Parathyroid adenoma (tissue), 2 donors: ENCODE results near the gene CHD3.
"Not testable (repeated sequence)": the region's sequence is repeated elsewhere in the genome, so short reads cannot be mapped to it uniquely, and the experiment has no call there.

Source experiments
- H2AFZ ChIP-seq: fragments of 300-600 bp; sonication (generic); one replicate; pipeline ENCODE4 v1.7.0; 2017; ENCODE audit warnings: antibody characterized with exemption, mild to moderate bottlenecking
- H3K27ac ChIP-seq: fragments of 300-600 bp; sonication (generic); one replicate; pipeline ENCODE4 v1.7.0; 2017
- H3K27me3 ChIP-seq: fragments of 300-600 bp; sonication (generic); one replicate; pipeline ENCODE4 v1.7.0; 2017; ENCODE audit warnings: low read length; ENCODE audit not compliant: control insufficient read depth, insufficient read depth
- H3K36me3 ChIP-seq: fragments of 300-600 bp; sonication (generic); one replicate; pipeline ENCODE4 v1.7.0; 2017; ENCODE audit warnings: low read length; ENCODE audit not compliant: control insufficient read depth, insufficient read depth
- H3K4me1 ChIP-seq: fragments of 300-600 bp; sonication (generic); one replicate; pipeline ENCODE4 v1.7.0; 2017; ENCODE audit warnings: control low read depth
- H3K4me2 ChIP-seq: fragments of 300-600 bp; sonication (generic); one replicate; pipeline ENCODE4 v1.7.0; 2017; ENCODE audit warnings: low read length
- H3K4me3 ChIP-seq: fragments of 300-600 bp; sonication (generic); one replicate; pipeline ENCODE4 v1.7.0; 2017; ENCODE audit warnings: low read depth, low read length
- H3K79me2 ChIP-seq: fragments of 300-600 bp; sonication (generic); one replicate; pipeline ENCODE4 v1.7.0; 2017; ENCODE audit warnings: control low read depth
- H3K9ac ChIP-seq: fragments of 300-600 bp; sonication (generic); one replicate; pipeline ENCODE4 v1.7.0; 2017; ENCODE audit warnings: mild to moderate bottlenecking
- H3K9me3 ChIP-seq: fragments of 300-600 bp; sonication (generic); one replicate; pipeline ENCODE4 v1.7.0; 2017; ENCODE audit warnings: low read length; ENCODE audit not compliant: control insufficient read depth
- CTCF ChIP-seq: fragments of 300-600 bp; sonication (generic); IDR thresholded peaks from one replicate; pipeline ENCODE4 v1.7.0; 2017; ENCODE audit warnings: antibody characterized with exemption, mild to moderate bottlenecking
- donor health status: primary hyperparathyroidism.

CHD3 gene

GRCh38 chr17:7951143-7951792, 62.7 kb downstream of the CHD3 start:
- H3K9ac ChIP-seq: no peak overlapping the region
- no peaks in the 10 kb centered on the region for H3K9me3 ChIP-seq
- H3K27me3 ChIP-seq: no peaks in the 10 kb centered on the region
- H3K79me2 ChIP-seq: no peaks in the 10 kb centered on the region
- H3K4me2 ChIP-seq: no peak overlapping the region
- H2AFZ ChIP-seq: no peak overlapping the region
- no peaks in the 10 kb centered on the region for H3K36me3 ChIP-seq
- no peak overlapping the region for H3K4me3 ChIP-seq
- no peak overlapping the region for H3K27ac ChIP-seq
- TF ChIP-seq CTCF: no peak
- H3K4me1 ChIP-seq: no peaks in the 10 kb centered on the region

GRCh38 chr17:7953266-7953665, 64.7 kb downstream of the CHD3 start:
- not testable (repeated sequence) for H2AFZ ChIP-seq, H3K79me2 ChIP-seq, H3K9ac ChIP-seq, H3K27me3 ChIP-seq, H3K4me2 ChIP-seq, H3K4me1 ChIP-seq, H3K27ac ChIP-seq, H3K36me3 ChIP-seq, H3K9me3 ChIP-seq, H3K4me3 ChIP-seq

- no peak overlapping the region for H3K9ac ChIP-seq
- no peaks in the 10 kb centered on the region for H3K79me2 ChIP-seq
- H3K4me2 ChIP-seq: no peak overlapping the region
- no peak overlapping the region for H2AFZ ChIP-seq
- H3K4me3 ChIP-seq: no peak overlapping the region
- no peaks in the 10 kb centered on the region for H3K9me3 ChIP-seq
- H3K36me3 ChIP-seq: no peaks in the 10 kb centered on the region
- TF ChIP-seq CTCF: no peak
- no peak overlapping the region for H3K27ac ChIP-seq
- H3K27me3 ChIP-seq: no peaks in the 10 kb centered on the region
- no peaks in the 10 kb centered on the region for H3K4me1 ChIP-seq
These were observed 67.0 kb downstream of the CHD3 start for GRCh38 chr17:7955414-7956227.

GRCh38 chr17:7956228-7956965, 67.8 kb downstream of the CHD3 start:
- no peak for TF ChIP-seq CTCF
- H3K4me3 ChIP-seq: no peak overlapping the region
- H3K27ac ChIP-seq: no peak overlapping the region
- no peaks in the 10 kb centered on the region for H3K9me3 ChIP-seq
- no peak overlapping the region for H2AFZ ChIP-seq
- no peaks in the 10 kb centered on the region for H3K4me1 ChIP-seq
- no peak overlapping the region for H3K4me2 ChIP-seq
- no peaks in the 10 kb centered on the region for H3K36me3 ChIP-seq
- no peaks in the 10 kb centered on the region for H3K27me3 ChIP-seq
- no peak overlapping the region for H3K9ac ChIP-seq
- H3K79me2 ChIP-seq: no peaks in the 10 kb centered on the region

GRCh38 chr17:7959503-7960253, 71.1 kb downstream of the CHD3 start:
- no peaks in the 10 kb centered on the region for H3K79me2 ChIP-seq
- no peak for TF ChIP-seq CTCF
- H3K27ac ChIP-seq: no peak overlapping the region
- no peak overlapping the region for H3K4me3 ChIP-seq
- no peaks in the 10 kb centered on the region for H3K4me1 ChIP-seq
- H3K4me2 ChIP-seq: no peak overlapping the region
- H3K36me3 ChIP-seq: no peaks in the 10 kb centered on the region
- H3K9ac ChIP-seq: no peak overlapping the region
- no peaks in the 10 kb centered on the region for H3K27me3 ChIP-seq
- no peaks in the 10 kb centered on the region for H3K9me3 ChIP-seq
- no peak overlapping the region for H2AFZ ChIP-seq
